Body of pancreas (tissue), 4 donors: ENCODE results near the gene TMC8.

Source experiments
- POLR2A ChIP-seq, 3 donors: fragments of 450-650 bp; IDR thresholded peaks; one replicate each; pipeline ENCODE4 v1.6.1; 2016; ENCODE audit warnings: antibody characterized with exemption in 3 of 3, mild to moderate bottlenecking in 2 of 3
- TF ChIP-seq, protein P1 (sequence below), 7 experiments: fragments of 450-650 bp in 4 of 7; fragments of 200-600 bp in 3 of 7; sonication (generic) in 3 of 7; IDR thresholded peaks; one replicate each; pipeline ENCODE4 v1.5.1; 2016 to 2019; ENCODE audit warnings: antibody characterized with exemption in 7 of 7

DNA sequence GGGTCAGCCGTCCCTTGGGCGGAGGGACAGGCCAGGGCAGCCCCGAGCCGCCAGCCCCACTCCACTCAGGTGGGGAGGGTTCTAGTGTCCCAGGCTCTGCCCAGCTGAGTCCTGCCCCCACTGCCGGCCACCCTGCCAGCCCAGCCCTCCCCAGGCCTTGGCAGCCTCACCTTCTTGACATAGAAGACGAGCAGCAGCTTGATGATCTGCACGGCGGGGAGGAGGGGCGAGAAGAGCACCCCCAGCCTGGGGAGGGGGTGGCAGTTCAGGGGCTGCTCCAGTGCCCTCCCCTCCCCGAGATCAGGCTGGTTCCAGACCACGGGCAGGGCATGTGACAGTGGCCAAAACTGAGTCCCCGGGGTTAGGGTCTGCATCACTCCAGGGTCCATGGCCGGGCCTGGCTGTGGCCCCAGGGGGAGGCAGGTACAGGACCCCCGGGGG is 11.8 kb upstream of the TMC8 start:
- TF ChIP-seq, protein P1, sequence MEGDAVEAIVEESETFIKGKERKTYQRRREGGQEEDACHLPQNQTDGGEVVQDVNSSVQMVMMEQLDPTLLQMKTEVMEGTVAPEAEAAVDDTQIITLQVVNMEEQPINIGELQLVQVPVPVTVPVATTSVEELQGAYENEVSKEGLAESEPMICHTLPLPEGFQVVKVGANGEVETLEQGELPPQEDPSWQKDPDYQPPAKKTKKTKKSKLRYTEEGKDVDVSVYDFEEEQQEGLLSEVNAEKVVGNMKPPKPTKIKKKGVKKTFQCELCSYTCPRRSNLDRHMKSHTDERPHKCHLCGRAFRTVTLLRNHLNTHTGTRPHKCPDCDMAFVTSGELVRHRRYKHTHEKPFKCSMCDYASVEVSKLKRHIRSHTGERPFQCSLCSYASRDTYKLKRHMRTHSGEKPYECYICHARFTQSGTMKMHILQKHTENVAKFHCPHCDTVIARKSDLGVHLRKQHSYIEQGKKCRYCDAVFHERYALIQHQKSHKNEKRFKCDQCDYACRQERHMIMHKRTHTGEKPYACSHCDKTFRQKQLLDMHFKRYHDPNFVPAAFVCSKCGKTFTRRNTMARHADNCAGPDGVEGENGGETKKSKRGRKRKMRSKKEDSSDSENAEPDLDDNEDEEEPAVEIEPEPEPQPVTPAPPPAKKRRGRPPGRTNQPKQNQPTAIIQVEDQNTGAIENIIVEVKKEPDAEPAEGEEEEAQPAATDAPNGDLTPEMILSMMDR (IDR thresholded peaks at IDR 0.05): no peak
- TF ChIP-seq POLR2A (IDR thresholded peaks at IDR 0.05): no peak
